ENCODE results near the gene CFAP410. TPM values are rescaled to one million over a fixed set of nuclear protein-coding genes. Genes with fewer than 3 reads are reported as not detected.
A peak's percentile ranks its signal among the peaks of the same experiment; 100 is the strongest.

CFAP410 gene
- total RNA-seq, 1 experiment from 2014 or later: 19.3 TPM

- TF ChIP-seq CTCF (IDR thresholded peaks at IDR 0.05): no peak
- TF ChIP-seq CDX4 (CRISPR knock-in tag; IDR thresholded peaks at IDR 0.05; ENCODE audit: borderline replicate concordance): no peak
- TF ChIP-seq NFATC4 (CRISPR knock-in tag; IDR thresholded peaks at IDR 0.05): no peak
Measured at GRCh38 chr21:44299085-44299457, 40.1 kb downstream of the CFAP410 start (continued).

GRCh38 chr21:44298301-44298700 is 40.9 kb downstream of the CFAP410 start:
- Mint-ChIP-seq H3K36me3 (no peaks in the 10 kb centered on the region), H3K4me1 (peaks cover 23% of the 10 kb centered on the region), H3K4me3 (no peak overlapping the region), H3K9me3 (no peaks in the 10 kb centered on the region), H3K27me3 (ENCODE audit: low read depth) (peaks cover 11% of the 10 kb centered on the region), H3K27ac (no peak overlapping the region)
- TF ChIP-seq, protein P1, sequence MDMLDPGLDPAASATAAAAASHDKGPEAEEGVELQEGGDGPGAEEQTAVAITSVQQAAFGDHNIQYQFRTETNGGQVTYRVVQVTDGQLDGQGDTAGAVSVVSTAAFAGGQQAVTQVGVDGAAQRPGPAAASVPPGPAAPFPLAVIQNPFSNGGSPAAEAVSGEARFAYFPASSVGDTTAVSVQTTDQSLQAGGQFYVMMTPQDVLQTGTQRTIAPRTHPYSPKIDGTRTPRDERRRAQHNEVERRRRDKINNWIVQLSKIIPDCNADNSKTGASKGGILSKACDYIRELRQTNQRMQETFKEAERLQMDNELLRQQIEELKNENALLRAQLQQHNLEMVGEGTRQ (CRISPR knock-in tag; IDR thresholded peaks at IDR 0.05): no peak
- TF ChIP-seq NFYB (CRISPR knock-in tag; conservative IDR thresholded peaks at IDR 0.05; ENCODE audit: low read depth) (no peak), TCF7 (CRISPR knock-in tag; IDR thresholded peaks at IDR 0.05; ENCODE audit: low read depth) (no peak), JUN (CRISPR knock-in tag; IDR thresholded peaks at IDR 0.05) (no peak), RORB (CRISPR knock-in tag; IDR thresholded peaks at IDR 0.05) (no peak), NR3C1 (CRISPR knock-in tag; conservative IDR thresholded peaks at IDR 0.05; ENCODE audit: low read depth) (no peak)
- ChIA-PET POLR2A (interaction anchor here (0.6 kb wide), 1 partner anchor 28 kb away, joined by 4 read pairs; no protein-coding TSS in a partner anchor), CTCF (interaction anchor here (0.7 to 2.7 kb wide), 23 partner anchors 9 to 570 kb away, joined by 3 to 22 read pairs (median 5); partner anchors contain the start of genes DNMT3L and LRRC3)
- no peak for ATAC-seq
- DNase-seq (ENCODE audit: low spot score): no peak

DNA sequence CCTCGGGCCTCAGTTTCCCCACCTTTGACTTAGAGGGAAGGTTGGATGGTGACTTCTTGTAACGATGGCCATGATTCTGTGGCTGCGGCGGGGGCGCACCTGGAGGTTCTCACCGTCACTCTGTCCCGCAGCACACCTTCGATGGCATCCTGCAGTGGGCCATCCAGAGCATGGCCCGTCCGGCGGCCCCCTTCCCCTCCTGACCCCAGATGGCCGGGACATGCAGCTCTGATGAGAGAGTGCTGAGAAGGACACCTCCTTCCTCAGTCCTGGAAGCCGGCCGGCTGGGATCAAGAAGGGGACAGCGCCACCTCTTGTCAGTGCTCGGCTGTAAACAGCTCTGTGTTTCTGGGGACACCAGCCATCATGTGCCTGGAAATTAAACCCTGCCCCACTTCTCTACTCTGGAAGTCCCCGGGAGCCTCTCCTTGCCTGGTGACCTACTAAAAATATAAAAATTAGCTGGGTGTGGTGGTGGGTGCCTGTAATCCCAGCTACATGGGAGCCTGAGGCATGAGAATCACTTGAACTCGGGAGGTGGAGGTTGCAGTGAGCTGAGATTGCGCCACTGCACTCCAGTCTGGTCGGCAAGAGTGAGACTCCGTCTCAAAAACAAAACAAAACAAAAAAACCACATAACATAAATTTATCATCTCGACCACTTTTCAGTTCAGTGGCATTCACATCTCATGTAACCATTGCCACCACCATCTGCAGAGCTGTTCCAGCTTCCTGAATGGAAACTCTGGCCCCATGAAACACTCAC is 41.5 kb downstream of the CFAP410 start:
- no peaks in the 10 kb centered on the region for H3K9me3 Mint-ChIP-seq
- ChIA-PET CTCF (interaction anchor here (0.7 to 2.7 kb wide), 24 partner anchors 10 to 569 kb away, joined by 3 to 22 read pairs (median 5); partner anchors contain the start of genes DNMT3L and LRRC3), POLR2A (interaction anchor here (0.6 kb wide), 1 partner anchor 27 kb away, joined by 4 read pairs; no protein-coding TSS in a partner anchor)
- H3K27me3 Mint-ChIP-seq (ENCODE audit: low read depth): peaks cover 11% of the 10 kb centered on the region
- no peaks in the 10 kb centered on the region for H3K36me3 Mint-ChIP-seq
- peak; percentile 88 for DNase-seq (ENCODE audit: low spot score)
- peak; percentile 63 for ATAC-seq
- no peak overlapping the region for H3K27ac Mint-ChIP-seq
- H3K4me1 Mint-ChIP-seq: peaks cover 20% of the 10 kb centered on the region
- H3K4me3 Mint-ChIP-seq: no peak overlapping the region
- TF ChIP-seq FOXK1 (CRISPR knock-in tag; IDR thresholded peaks at IDR 0.05): peak; percentile 76; the same call in 1 of the 2 replicates
- TF ChIP-seq NR3C1 (CRISPR knock-in tag; conservative IDR thresholded peaks at IDR 0.05; ENCODE audit: low read depth): no peak
- peak; percentile 51 for TF ChIP-seq CTCF (IDR thresholded peaks at IDR 0.05)
- no peak for TF ChIP-seq E2F4 (CRISPR knock-in tag; IDR thresholded peaks at IDR 0.05; ENCODE audit: borderline replicate concordance, low read depth)
- no peak for TF ChIP-seq ESRRA (CRISPR knock-in tag; IDR thresholded peaks at IDR 0.05; ENCODE audit: borderline replicate concordance)
- TF ChIP-seq RORB (CRISPR knock-in tag; IDR thresholded peaks at IDR 0.05): no peak
- TF ChIP-seq PRDM15 (CRISPR knock-in tag; IDR thresholded peaks at IDR 0.05): no peak
- TF ChIP-seq, protein P2, sequence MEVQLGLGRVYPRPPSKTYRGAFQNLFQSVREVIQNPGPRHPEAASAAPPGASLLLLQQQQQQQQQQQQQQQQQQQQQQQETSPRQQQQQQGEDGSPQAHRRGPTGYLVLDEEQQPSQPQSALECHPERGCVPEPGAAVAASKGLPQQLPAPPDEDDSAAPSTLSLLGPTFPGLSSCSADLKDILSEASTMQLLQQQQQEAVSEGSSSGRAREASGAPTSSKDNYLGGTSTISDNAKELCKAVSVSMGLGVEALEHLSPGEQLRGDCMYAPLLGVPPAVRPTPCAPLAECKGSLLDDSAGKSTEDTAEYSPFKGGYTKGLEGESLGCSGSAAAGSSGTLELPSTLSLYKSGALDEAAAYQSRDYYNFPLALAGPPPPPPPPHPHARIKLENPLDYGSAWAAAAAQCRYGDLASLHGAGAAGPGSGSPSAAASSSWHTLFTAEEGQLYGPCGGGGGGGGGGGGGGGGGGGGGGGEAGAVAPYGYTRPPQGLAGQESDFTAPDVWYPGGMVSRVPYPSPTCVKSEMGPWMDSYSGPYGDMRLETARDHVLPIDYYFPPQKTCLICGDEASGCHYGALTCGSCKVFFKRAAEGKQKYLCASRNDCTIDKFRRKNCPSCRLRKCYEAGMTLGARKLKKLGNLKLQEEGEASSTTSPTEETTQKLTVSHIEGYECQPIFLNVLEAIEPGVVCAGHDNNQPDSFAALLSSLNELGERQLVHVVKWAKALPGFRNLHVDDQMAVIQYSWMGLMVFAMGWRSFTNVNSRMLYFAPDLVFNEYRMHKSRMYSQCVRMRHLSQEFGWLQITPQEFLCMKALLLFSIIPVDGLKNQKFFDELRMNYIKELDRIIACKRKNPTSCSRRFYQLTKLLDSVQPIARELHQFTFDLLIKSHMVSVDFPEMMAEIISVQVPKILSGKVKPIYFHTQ (CRISPR knock-in tag; IDR thresholded peaks at IDR 0.05): no peak
- no peak for TF ChIP-seq CBFB (CRISPR knock-in tag; IDR thresholded peaks at IDR 0.05; ENCODE audit: low read depth)
